Glomerular endothelial cell (primary cell): ENCODE data around the gene CDKN2C. TPM values are rescaled to one million over a fixed set of nuclear protein-coding genes. Genes with fewer than 3 reads are reported as not detected.

ENCODE experiments used
- DNase-seq: peaks from one replicate; pipeline ENCODE4 v3.0.0-alpha.2; 2011; ENCODE audit warnings: low read depth, low spot score; ENCODE audit errors: extremely low read depth
- total RNA-seq: library from RNA; depleted of rRNA; stranded (reverse); fragments of >200 nt; gene quantifications from 2 replicates; pipeline ENCODE4 v1.2.3, GENCODE V29; 2015

The CDKN2C gene
- total RNA-seq, 1 donor from 2014 or later: 3.3 TPM

DNA sequence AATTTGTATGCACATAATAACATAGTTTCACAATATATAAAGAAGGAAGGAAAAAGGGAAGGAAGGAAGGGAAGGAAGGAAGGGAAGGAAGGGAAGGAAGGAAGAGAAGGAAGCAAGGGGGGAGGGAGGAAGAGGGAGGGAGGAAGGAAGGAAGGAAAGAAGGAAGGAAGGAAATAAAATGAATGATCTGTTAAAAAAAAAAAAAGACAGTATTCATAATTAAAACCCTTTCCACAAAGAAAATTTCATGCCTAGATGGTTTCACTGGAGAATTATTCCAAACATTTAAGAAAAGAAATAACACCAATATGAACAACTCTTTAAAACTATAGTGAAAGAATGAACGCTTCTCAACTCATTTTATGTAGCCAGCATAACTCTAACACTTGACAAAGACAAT lies 44.8 kb downstream of the CDKN2C start:
- no peak for DNase-seq

DNA sequence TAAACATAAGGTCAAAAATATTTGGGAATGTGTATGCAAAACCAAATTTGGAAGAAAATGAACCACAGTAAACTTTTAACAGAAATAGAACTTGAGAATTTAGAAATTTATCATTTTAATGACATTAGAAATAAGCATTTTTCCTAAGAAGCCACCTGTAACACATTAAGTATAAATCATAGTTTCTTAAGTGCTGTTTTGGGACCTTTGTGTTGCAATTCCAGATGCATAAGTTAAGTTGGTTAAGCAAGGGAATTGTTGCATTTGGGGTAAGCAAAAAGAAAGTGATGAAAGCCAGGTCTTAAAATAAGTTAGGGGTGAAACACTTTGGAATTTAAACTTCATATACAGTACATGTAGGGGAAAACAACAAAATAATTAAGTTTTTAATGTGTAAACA lies 49.8 kb downstream of the CDKN2C start:
- DNase-seq: no peak

Other genes with a start within 250 kb of the CDKN2C start
- gene FAF1, start 10.0 kb upstream of the CDKN2C start, total RNA-seq: 28.3 and 42.9 TPM in 2 replicates
- not detected in 2 replicates for gene C1orf185, start 132.0 kb downstream of the CDKN2C start, total RNA-seq